ENCODE results near the gene KCTD11.
"Not testable (repeated sequence)": the region's sequence is repeated elsewhere in the genome, so short reads cannot be mapped to it uniquely, and the experiment has no call there.

The KCTD11 gene

GRCh38 chr17:7322520-7323194 is 29.3 kb upstream of the KCTD11 start:
- no peak for DNase-seq

- DNase-seq, result no peak
Observed at GRCh38 chr17:7323731-7324437, 28.1 kb upstream of the KCTD11 start.

- no peak for DNase-seq
Observed at GRCh38 chr17:7324438-7324779, 27.6 kb upstream of the KCTD11 start.

GRCh38 chr17:7325031-7325528 is 26.9 kb upstream of the KCTD11 start:
- DNase-seq, result no peak

- no peak for DNase-seq
Observed at GRCh38 chr17:7326186-7326585, 25.8 kb upstream of the KCTD11 start.

GRCh38 chr17:7327056-7327455 is 24.9 kb upstream of the KCTD11 start:
- no peak for DNase-seq

- no peak for DNase-seq
Observed at GRCh38 chr17:7327501-7327900, 24.5 kb upstream of the KCTD11 start.

GRCh38 chr17:7328009-7328408 is 24.0 kb upstream of the KCTD11 start:
- DNase-seq, result no peak

GRCh38 chr17:7328840-7329373 is 23.1 kb upstream of the KCTD11 start, which contains the start of gene NEURL4:
Gene NEURL4 (minus strand): TSS chr17:7329335. CDS start chr17:7329312, 23 bp downstream.
- DNase-seq, result no peak

- DNase-seq, result peak; percentile 99
Observed at GRCh38 chr17:7329374-7329996, 22.5 kb upstream of the KCTD11 start.

- DNase-seq, result peak; percentile 86
Observed at GRCh38 chr17:7329997-7330637, 21.8 kb upstream of the KCTD11 start.

- no peak for DNase-seq
Observed at GRCh38 chr17:7330638-7331015, 21.3 kb upstream of the KCTD11 start.

- DNase-seq, result no peak
Observed at GRCh38 chr17:7332111-7332510, 19.9 kb upstream of the KCTD11 start.

GRCh38 chr17:7332600-7333069 is 19.3 kb upstream of the KCTD11 start:
- not testable (repeated sequence) for DNase-seq

- DNase-seq, result no peak
Observed at GRCh38 chr17:7334938-7335538, 16.9 kb upstream of the KCTD11 start.

GRCh38 chr17:7335765-7336164 is 16.2 kb upstream of the KCTD11 start:
- not testable (repeated sequence) for DNase-seq

GRCh38 chr17:7336240-7337175 is 15.5 kb upstream of the KCTD11 start, which contains the start of gene ACAP1:
Gene ACAP1 (plus strand): TSS chr17:7336529. CDS start chr17:7336735, 206 bp downstream.
- DNase-seq, result no peak

- not testable (repeated sequence) for DNase-seq
Observed at GRCh38 chr17:7337600-7337999, 14.4 kb upstream of the KCTD11 start.

GRCh38 chr17:7340179-7340578 is 11.8 kb upstream of the KCTD11 start:
- DNase-seq, result no peak

- no peak for DNase-seq
Observed at GRCh38 chr17:7341842-7342241, 10.1 kb upstream of the KCTD11 start.

GRCh38 chr17:7343250-7343649 is 8.7 kb upstream of the KCTD11 start:
- DNase-seq, result no peak

Data from NCI-H1105 treated with DMSO at 0.1 percent for 48 hours (cell line).